PC-3 (cell line): ENCODE measurements around the gene CMSS1.

ENCODE experiments used
- CTCF ChIP-seq: fragments of 300-600 bp; sonication (generic); conservative IDR thresholded peaks from 2 replicates; pipeline ENCODE4 v1.5.1; 2017; ENCODE audit warnings: antibody characterized with exemption, low read depth, mild to moderate bottlenecking, low read length
- EZH2 ChIP-seq: fragments of 300-600 bp; sonication (generic); IDR thresholded peaks from one replicate; pipeline ENCODE4 v1.6.1; 2017; ENCODE audit warnings: antibody characterized with exemption, mild to moderate bottlenecking, low read length; ENCODE audit not compliant: unreplicated experiment

- no peak for TF ChIP-seq CTCF
- TF ChIP-seq EZH2: no peak
Measured at GRCh38 chr3:100097919-100098783, 280.5 kb downstream of the CMSS1 start.
